ENCODE results near the gene PACRG. TPM values are rescaled to one million over a fixed set of nuclear protein-coding genes. Genes with fewer than 3 reads are reported as not detected.

The PACRG gene
- total and polyA plus RNA-seq, 2 experiments from 2014 or later: 0.17 to 0.68 TPM

GRCh38 chr6:163183806-163184205 is 456.0 kb downstream of the PACRG start:
- H3K36me3 ChIP-seq (ENCODE audit: insufficient read depth): no peaks in the 10 kb centered on the region
- H3K4me3 ChIP-seq: no peak overlapping the region
- no peak overlapping the region for H3K4me3 Mint-ChIP-seq
- no peak overlapping the region for H2AFZ ChIP-seq
- H3K27me3 Mint-ChIP-seq (ENCODE audit: insufficient read depth, low read depth, poor library complexity): peaks cover 8% of the 10 kb centered on the region
- no peak for ATAC-seq
- no peaks in the 10 kb centered on the region for H3K9me3 Mint-ChIP-seq
- H3K4me1 Mint-ChIP-seq: peaks cover 47% of the 10 kb centered on the region
- no peaks in the 10 kb centered on the region for H3F3A ChIP-seq (replicated peaks; ENCODE audit: low read depth)
- H3K4me1 ChIP-seq (ENCODE audit: insufficient read depth): peaks cover 9% of the 10 kb centered on the region
- no peaks in the 10 kb centered on the region for H3K9me2 ChIP-seq (ENCODE audit: insufficient read depth)
- H3K4me2 ChIP-seq: no peak overlapping the region
- no peaks in the 10 kb centered on the region for H3K79me2 ChIP-seq (replicated peaks; ENCODE audit: insufficient read depth)
- no peaks in the 10 kb centered on the region for H4K20me1 ChIP-seq (replicated peaks; ENCODE audit: insufficient read depth)
- no peak overlapping the region for H3K27ac Mint-ChIP-seq
- DNase-seq (ENCODE audit: low spot score): no peak
- H3K27ac ChIP-seq (ENCODE audit: low read depth): no peak overlapping the region
- no peaks in the 10 kb centered on the region for H3K36me3 Mint-ChIP-seq (ENCODE audit: low read depth)
- no peaks in the 10 kb centered on the region for H3K27me3 ChIP-seq (ENCODE audit: insufficient read depth)
- TF ChIP-seq JUNB (IDR thresholded peaks at IDR 0.05; ENCODE audit: unreplicated experiment) (no peak), ETS1 (IDR thresholded peaks at IDR 0.05) (no peak), NANOG (IDR thresholded peaks at IDR 0.05; ENCODE audit: borderline replicate concordance) (no peak)

GRCh38 chr6:163185744-163186143 is 458.0 kb downstream of the PACRG start:
- no peak overlapping the region for H3K27ac ChIP-seq (ENCODE audit: low read depth)
- H3K4me1 ChIP-seq (ENCODE audit: insufficient read depth): peaks cover 9% of the 10 kb centered on the region
- no peaks in the 10 kb centered on the region for H3K27me3 ChIP-seq (ENCODE audit: insufficient read depth)
- Mint-ChIP-seq H3K4me1 (peaks cover 47% of the 10 kb centered on the region), H3K9me3 (no peaks in the 10 kb centered on the region), H3K27me3 (ENCODE audit: insufficient read depth, low read depth, poor library complexity) (peaks cover 8% of the 10 kb centered on the region), H3K36me3 (ENCODE audit: low read depth) (no peaks in the 10 kb centered on the region), H3K27ac (no peak overlapping the region), H3K4me3 (no peak overlapping the region)
- H3K9me2 ChIP-seq (ENCODE audit: insufficient read depth): no peaks in the 10 kb centered on the region
- no peak overlapping the region for H3K4me3 ChIP-seq
- H3K79me2 ChIP-seq (replicated peaks; ENCODE audit: insufficient read depth): no peaks in the 10 kb centered on the region
- no peaks in the 10 kb centered on the region for H3K36me3 ChIP-seq (ENCODE audit: insufficient read depth)
- DNase-seq (ENCODE audit: low spot score) (no peak), ATAC-seq (peak; percentile 14)
- H2AFZ ChIP-seq: no peak overlapping the region
- H4K20me1 ChIP-seq (replicated peaks; ENCODE audit: insufficient read depth): no peaks in the 10 kb centered on the region
- no peaks in the 10 kb centered on the region for H3F3A ChIP-seq (replicated peaks; ENCODE audit: low read depth)
- H3K4me2 ChIP-seq: no peak overlapping the region
- TF ChIP-seq CTCF (conservative IDR thresholded peaks at IDR 0.05; ENCODE audit: low read depth in 2 of 2) (no peak), CREB1 (CRISPR knock-in tag; IDR thresholded peaks at IDR 0.05; ENCODE audit: low read depth) (no peak), JUNB (IDR thresholded peaks at IDR 0.05; ENCODE audit: unreplicated experiment) (no peak), REST (IDR thresholded peaks at IDR 0.05; ENCODE audit: unreplicated experiment) (no peak), POLR2AphosphoS5 (IDR thresholded peaks at IDR 0.05; ENCODE audit: low read depth) (no peak), ZNF462 (CRISPR knock-in tag; IDR thresholded peaks at IDR 0.05) (no peak), STAT1 (IDR thresholded peaks at IDR 0.05; ENCODE audit: unreplicated experiment) (no peak)
